Measurements from ENCODE around the gene YKT6. TPM values are rescaled to one million over a fixed set of nuclear protein-coding genes. Genes with fewer than 3 reads are reported as not detected.
"Not testable (repeated sequence)": the region's sequence is repeated elsewhere in the genome, so short reads cannot be mapped to it uniquely, and the experiment has no call there.

The YKT6 gene
- total RNA-seq, 4 donors from 2014 or later: 48.3 to 75.8 (median 54.4) TPM

DNA sequence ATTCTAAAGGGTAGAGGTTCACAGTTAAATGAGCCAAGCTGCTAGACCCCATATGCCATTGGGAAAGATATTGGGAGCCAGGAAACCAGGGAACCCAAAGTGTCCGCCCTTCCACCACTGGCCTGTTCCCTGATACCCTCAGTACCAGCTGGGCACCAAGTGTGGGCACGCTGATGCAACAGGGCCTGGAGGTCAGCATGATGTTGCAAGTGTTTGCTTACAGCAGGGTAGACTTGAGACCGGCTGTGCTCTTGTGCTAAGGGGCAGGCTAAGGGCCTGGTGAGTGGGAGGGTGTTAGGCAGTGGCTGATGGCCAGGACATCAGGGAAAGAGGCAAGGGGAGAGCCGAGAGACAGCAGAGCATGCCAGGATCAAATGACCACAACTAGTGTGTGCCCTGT is 38.6 kb upstream of the YKT6 start:
- TF ChIP-seq, protein P1, sequence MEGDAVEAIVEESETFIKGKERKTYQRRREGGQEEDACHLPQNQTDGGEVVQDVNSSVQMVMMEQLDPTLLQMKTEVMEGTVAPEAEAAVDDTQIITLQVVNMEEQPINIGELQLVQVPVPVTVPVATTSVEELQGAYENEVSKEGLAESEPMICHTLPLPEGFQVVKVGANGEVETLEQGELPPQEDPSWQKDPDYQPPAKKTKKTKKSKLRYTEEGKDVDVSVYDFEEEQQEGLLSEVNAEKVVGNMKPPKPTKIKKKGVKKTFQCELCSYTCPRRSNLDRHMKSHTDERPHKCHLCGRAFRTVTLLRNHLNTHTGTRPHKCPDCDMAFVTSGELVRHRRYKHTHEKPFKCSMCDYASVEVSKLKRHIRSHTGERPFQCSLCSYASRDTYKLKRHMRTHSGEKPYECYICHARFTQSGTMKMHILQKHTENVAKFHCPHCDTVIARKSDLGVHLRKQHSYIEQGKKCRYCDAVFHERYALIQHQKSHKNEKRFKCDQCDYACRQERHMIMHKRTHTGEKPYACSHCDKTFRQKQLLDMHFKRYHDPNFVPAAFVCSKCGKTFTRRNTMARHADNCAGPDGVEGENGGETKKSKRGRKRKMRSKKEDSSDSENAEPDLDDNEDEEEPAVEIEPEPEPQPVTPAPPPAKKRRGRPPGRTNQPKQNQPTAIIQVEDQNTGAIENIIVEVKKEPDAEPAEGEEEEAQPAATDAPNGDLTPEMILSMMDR (IDR thresholded peaks at IDR 0.05): no peak
- DNase-seq (ENCODE audit: low spot score) (peak; percentile 1), ATAC-seq (ENCODE audit: low FRiP score) (no peak)

DNA sequence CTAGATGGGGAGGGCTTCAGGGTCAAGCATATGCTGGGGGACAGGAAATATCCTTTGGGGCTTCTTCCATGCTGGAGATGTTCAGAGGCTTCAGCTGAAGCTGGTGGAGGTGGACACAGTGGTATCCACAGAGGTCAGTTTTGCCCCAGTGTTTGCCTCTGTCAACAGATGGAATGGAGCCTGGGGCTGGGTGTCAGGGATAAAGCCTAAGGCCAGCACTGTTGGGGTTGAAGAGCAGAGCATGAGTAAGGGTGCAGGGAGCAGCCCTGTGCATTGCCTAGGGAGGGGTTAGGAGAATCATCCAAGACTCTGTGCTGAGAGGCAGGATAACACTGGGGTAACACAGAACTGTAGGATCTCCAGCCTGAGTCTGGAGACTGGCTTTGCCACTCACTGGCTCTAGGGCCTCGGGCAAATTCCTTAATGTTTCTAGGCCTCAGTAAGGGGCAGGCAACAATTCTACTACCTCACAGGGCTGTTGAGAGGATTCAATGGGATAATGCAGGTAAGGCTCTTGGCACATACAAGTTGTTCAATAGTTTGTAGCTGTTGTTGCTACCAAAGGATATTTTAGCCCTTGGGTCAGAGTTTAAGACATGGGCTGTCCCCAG is 37.9 kb upstream of the YKT6 start:
- DNase-seq (ENCODE audit: low spot score): no peak
- TF ChIP-seq, protein P1 (IDR thresholded peaks at IDR 0.05): no peak
- no peak for ATAC-seq (ENCODE audit: low FRiP score)

DNA sequence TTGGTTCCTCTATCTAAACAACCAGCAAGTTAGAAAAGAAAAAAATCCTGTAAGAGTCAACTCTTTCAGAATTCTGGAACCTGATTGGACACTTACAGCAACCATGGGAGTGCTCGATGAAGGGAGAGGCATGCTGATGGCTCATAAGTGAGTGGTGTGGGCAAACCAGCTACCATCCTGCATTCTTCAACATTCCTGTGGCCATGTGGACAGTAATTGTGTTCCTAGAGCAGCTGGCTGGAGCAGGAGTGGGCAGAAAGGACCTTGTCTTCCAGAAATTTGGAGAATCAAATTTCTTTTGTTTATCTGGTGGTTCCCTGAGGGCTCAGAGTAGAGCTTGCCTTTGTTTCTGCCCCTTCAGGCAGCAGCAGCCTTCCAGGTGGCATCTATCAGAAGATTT is 37.2 kb upstream of the YKT6 start:
- no peak for ATAC-seq (ENCODE audit: low FRiP score)
- TF ChIP-seq, protein P1 (IDR thresholded peaks at IDR 0.05): no peak
- no peak for DNase-seq (ENCODE audit: low spot score)

DNA sequence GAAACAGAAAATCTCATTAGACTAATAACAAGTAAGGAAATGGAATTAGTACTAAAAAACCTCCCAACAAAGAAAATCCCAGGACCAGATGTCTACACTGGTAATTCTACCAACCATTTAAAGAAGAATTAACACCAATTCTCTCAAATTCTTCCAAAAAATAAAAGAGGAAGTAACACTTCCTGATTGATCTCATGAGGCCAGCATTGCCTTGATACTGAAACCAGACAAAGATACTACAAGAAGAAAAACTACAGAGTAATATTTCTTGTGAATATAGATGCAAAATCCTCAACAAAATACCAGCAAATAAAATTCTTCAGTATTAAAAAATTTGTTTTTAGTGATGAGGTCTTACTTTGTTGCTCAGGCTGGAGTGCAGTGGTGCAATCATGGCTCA is 32.9 kb upstream of the YKT6 start:
- DNase-seq (ENCODE audit: low spot score): no peak
- TF ChIP-seq, protein P1 (IDR thresholded peaks at IDR 0.05): no peak
- no peak for ATAC-seq (ENCODE audit: low FRiP score)

DNA sequence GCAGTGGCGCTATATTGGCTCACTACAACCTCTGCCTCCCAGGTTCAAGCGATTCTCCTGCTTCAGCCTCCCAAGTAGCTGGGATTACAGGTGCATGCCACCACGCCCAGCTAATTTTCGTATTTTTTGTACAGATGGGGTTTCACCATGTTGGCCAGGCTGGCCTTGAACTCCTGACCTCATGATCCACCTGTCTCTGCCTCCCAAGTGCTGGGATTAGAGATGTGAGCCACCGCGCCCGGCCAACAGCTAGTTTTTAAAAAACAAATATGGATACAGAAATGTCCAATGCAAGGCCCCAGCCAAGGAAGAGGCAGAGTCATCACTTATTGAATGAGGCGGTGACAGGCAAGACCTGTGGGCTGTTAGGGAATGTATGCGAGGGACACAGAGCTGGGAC is 28.9 kb upstream of the YKT6 start:
- not testable (repeated sequence) for DNase-seq (ENCODE audit: low spot score); ATAC-seq (ENCODE audit: low FRiP score)

DNA sequence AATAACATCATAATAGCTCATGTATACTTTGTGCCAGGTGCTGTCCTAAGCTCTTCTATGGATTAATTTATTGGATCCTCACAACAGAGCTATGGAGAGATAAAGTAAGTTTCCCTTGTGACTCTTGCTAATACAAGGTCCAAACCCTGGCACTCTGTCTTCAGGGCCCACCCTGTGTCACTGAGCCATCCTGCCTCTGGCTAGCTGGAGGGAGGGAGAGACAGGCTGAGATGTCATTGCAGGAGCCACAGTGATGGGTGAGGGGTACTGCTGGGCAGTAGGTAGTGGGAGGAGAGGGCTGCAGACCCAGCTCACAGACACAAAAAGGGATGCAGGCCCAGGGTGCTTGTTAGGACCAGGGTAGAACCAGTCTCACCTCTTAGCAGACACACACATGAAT is 28.4 kb upstream of the YKT6 start:
- ATAC-seq (ENCODE audit: low FRiP score) (no peak), DNase-seq (ENCODE audit: low spot score) (no peak)
- TF ChIP-seq, protein P1 (IDR thresholded peaks at IDR 0.05): no peak

DNA sequence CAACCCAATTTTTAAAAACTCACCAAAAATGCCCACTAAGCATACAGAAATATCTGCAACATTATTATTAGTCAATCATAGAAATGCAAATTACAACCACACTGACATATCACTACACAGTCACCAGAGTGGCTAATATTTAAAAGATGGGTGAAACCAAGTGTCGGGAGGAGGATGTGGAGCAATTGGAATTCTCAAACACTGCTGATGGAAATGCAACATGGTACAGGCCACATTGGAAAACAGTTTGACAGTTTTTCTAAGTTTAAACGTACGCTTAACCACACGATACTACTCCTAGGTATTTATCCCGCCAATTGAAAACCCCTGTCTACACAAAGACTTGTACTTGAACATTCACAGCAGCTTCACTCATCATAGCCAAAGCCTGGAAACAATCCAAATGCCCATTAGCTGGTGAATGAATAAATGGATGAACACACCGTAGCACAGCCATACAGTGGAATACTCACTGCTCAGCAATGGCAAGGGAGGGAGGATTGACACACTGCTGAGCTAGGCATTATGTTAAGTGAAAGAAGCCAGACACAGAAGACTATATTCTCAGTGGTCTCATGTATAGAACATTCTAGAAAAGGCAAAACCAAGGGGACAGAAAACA is 27.9 kb upstream of the YKT6 start:
- DNase-seq (ENCODE audit: low spot score) (no peak), ATAC-seq (ENCODE audit: low FRiP score) (no peak)
- TF ChIP-seq, protein P1 (IDR thresholded peaks at IDR 0.05): no peak
